HepG2 (cell line): ENCODE data around the gene FAIM. TPM values are rescaled to one million over a fixed set of nuclear protein-coding genes. Genes with fewer than 3 reads are reported as not detected.

ENCODE experiments used
- ATAC-seq: fragments of 200-7000 bp; cut with Tn5 transposase; 3 replicates; pipeline ENCODE4 v1.9.1; 2020; ENCODE audit warnings: mild to moderate bottlenecking, moderate library complexity
- BruUV-seq: library from RNA; stranded (reverse); fragments of 400-500 nt; replicated peaks from 2 replicates; lab custom pipeline; 2021; lab: Mats Ljungman, UMichigan
- CTCF ChIA-PET: fragments of 300-600 bp; formaldehyde crosslinking; extraction: SDS; loops from one replicate; lab custom pipeline; 2021; ENCODE audit warnings: low total read pairs, inconsistent platforms, low intra/inter-chr PET ratio; lab: Yijun Ruan, JAX
- POLR2A ChIA-PET: fragments of 350-600 bp; sonication (Branson Sonifier 250); formaldehyde crosslinking; loops from one replicate; lab custom pipeline; 2020; ENCODE audit warnings: antibody characterized with exemption, inconsistent platforms; lab: Yijun Ruan, JAX
- DNase-seq: peaks from one replicate; pipeline ENCODE4 v3.0.0-alpha.2; 2015; ENCODE audit warnings: low spot score
- FAIRE-seq: peaks from 3 replicates; lab custom pipeline; 2011; peaks lifted over from hg19 to GRCh38; lab: Jason Lieb, UNC
- H2AFZ ChIP-seq: one replicate; pipeline ENCODE4 v1.6.1; 2011; ENCODE audit warnings: low read length, inconsistent platforms
- H3K27ac ChIP-seq: fragments of 300-600 bp; 3 replicates; pipeline ENCODE4 v1.8.0; 2011; ENCODE audit warnings: mixed run types, mild to moderate bottlenecking, mixed read lengths, low read length, inconsistent platforms; ENCODE audit not compliant: insufficient read depth; ENCODE audit errors: extremely low read length
- H3K27me3 ChIP-seq, 2 experiments: fragments of 200-600 bp in 1 of 2; 2 replicates in 1 of 2; 3 replicates in 1 of 2; pipeline versions ENCODE4 v1.6.0 to v1.8.0; 2011; ENCODE audit warnings: low read length in 2 of 2, mild to moderate bottlenecking in 2 of 2, moderate library complexity in 2 of 2, inconsistent platforms in 1 of 2; ENCODE audit not compliant: insufficient read depth in 2 of 2, control insufficient read depth in 1 of 2
- H3K36me3 ChIP-seq, 2 experiments: fragments of 200-600 bp in 1 of 2; replicated peaks in 1 of 2; 2 replicates in 1 of 2; 3 replicates in 1 of 2; pipeline versions ENCODE4 v1.5.1 to v1.8.0; 2011; ENCODE audit warnings: low read length in 2 of 2, inconsistent platforms in 1 of 2; ENCODE audit not compliant: insufficient read depth in 2 of 2, control insufficient read depth in 1 of 2
- H3K4me1 ChIP-seq: 2 replicates; pipeline ENCODE4 v1.5.1; 2012; ENCODE audit warnings: low read length, inconsistent platforms; ENCODE audit not compliant: insufficient read depth
- H3K4me2 ChIP-seq: 2 replicates; pipeline ENCODE4 v1.6.0; 2011; ENCODE audit warnings: low read depth, low read length, inconsistent platforms
- H3K4me3 ChIP-seq, 3 experiments: fragments of 200-600 bp in 1 of 3; sonication (generic), shearing (Covaris generic) in 1 of 3; replicated peaks in 1 of 3; 2 replicates each; pipeline ENCODE4 v1.5.1; 2011 to 2016; ENCODE audit warnings: low read length in 3 of 3, inconsistent platforms in 2 of 3, low read depth in 2 of 3, mild to moderate bottlenecking in 2 of 3, control low read depth in 1 of 3, mixed read lengths in 1 of 3; ENCODE audit not compliant: insufficient read depth in 1 of 3
- H3K79me2 ChIP-seq: one replicate; pipeline ENCODE4 v1.6.1; 2011; ENCODE audit warnings: low read length, inconsistent platforms; ENCODE audit not compliant: insufficient read depth
- H3K9ac ChIP-seq: 2 replicates; pipeline ENCODE4 v1.6.0; 2011; ENCODE audit warnings: mild to moderate bottlenecking, low read depth, low read length, inconsistent platforms; ENCODE audit not compliant: insufficient read depth
- H3K9me3 ChIP-seq: 2 replicates; pipeline ENCODE4 v1.5.1; 2012; ENCODE audit warnings: mild to moderate bottlenecking, low read length
- H4K20me1 ChIP-seq: 2 replicates; pipeline ENCODE4 v1.6.0; 2011; ENCODE audit warnings: inconsistent platforms, mild to moderate bottlenecking, low read length, moderate library complexity; ENCODE audit not compliant: insufficient read depth
- CEBPB ChIP-seq: IDR thresholded peaks from 2 replicates; pipeline ENCODE4 v1.6.1; 2011; ENCODE audit warnings: low read depth, low read length, improper control_type of control experiment, borderline replicate concordance
- CENPX ChIP-seq: sonication (generic); formaldehyde crosslinking; IDR thresholded peaks from 2 replicates; pipeline ENCODE4 v1.9.0; 2021; ENCODE audit warnings: mild to moderate bottlenecking, missing genetic modification reagents, moderate library complexity
- JDP2 ChIP-seq: sonication (generic); formaldehyde crosslinking; IDR thresholded peaks from 2 replicates; pipeline ENCODE4 v1.8.1; 2022; ENCODE audit warnings: missing genetic modification reagents, borderline replicate concordance
- JUNB ChIP-seq: sonication (generic); formaldehyde crosslinking; IDR thresholded peaks from 2 replicates; pipeline ENCODE4 v1.8.0; 2022; ENCODE audit warnings: missing genetic modification reagents, mild to moderate bottlenecking, borderline replicate concordance
- LRRFIP1 ChIP-seq: sonication (generic); formaldehyde crosslinking; conservative IDR thresholded peaks from 2 replicates; pipeline ENCODE4 v1.4.0; 2020; ENCODE audit warnings: missing genetic modification reagents
- PCBP1 ChIP-seq: fragments of 200-400 bp; formaldehyde crosslinking; IDR thresholded peaks from 2 replicates; pipeline ENCODE4 v1.6.1; 2017; ENCODE audit warnings: mild to moderate bottlenecking, low read depth, low read length, borderline replicate concordance
- PPARG ChIP-seq: conservative IDR thresholded peaks from 2 replicates; pipeline ENCODE4 v1.6.1; 2016; ENCODE audit warnings: missing biosample characterization, missing genetic modification reagents
- PRMT3 ChIP-seq: sonication (generic); formaldehyde crosslinking; IDR thresholded peaks from 2 replicates; pipeline ENCODE4 v1.8.1; 2022; ENCODE audit warnings: low read depth, mild to moderate bottlenecking, moderate library complexity, missing genetic modification reagents, borderline replicate concordance
- PTBP1 ChIP-seq: fragments of 200-400 bp; formaldehyde crosslinking; IDR thresholded peaks from 2 replicates; pipeline ENCODE4 v1.6.1; 2018; ENCODE audit warnings: low read length, low read depth; ENCODE audit not compliant: poor library complexity, severe bottlenecking
- SOX13 ChIP-seq, 3 experiments: fragments of 450-650 bp in 1 of 3; sonication (generic) in 1 of 3; formaldehyde crosslinking in 1 of 3; IDR thresholded peaks in 2 of 3; conservative IDR thresholded peaks in 1 of 3; 2 replicates each; pipeline versions ENCODE4 v1.5.0 to v1.6.1; 2016 to 2020; ENCODE audit warnings: antibody characterized with exemption in 1 of 3, mild to moderate bottlenecking in 1 of 3, missing compliant biosample characterization in 1 of 3, missing genetic modification reagents in 1 of 3, moderate library complexity in 1 of 3
- TARDBP ChIP-seq: sonication (generic); formaldehyde crosslinking; IDR thresholded peaks from 2 replicates; pipeline ENCODE4 v1.8.0; 2022; ENCODE audit warnings: mild to moderate bottlenecking, missing genetic modification reagents
- TGIF2 ChIP-seq: IDR thresholded peaks from 2 replicates; pipeline ENCODE4 v1.6.1; 2016; ENCODE audit warnings: control low read depth, missing compliant biosample characterization
- U2AF1 ChIP-seq: fragments of 200-400 bp; formaldehyde crosslinking; optimal IDR thresholded peaks from 2 replicates; pipeline ENCODE3; 2017; ENCODE audit warnings: mild to moderate bottlenecking, low read depth, low read length
- ZBTB7B ChIP-seq: sonication (generic); formaldehyde crosslinking; IDR thresholded peaks from 2 replicates; pipeline ENCODE4 v1.4.0; 2020; ENCODE audit warnings: missing genetic modification reagents
- ZNF136 ChIP-seq: sonication (generic); formaldehyde crosslinking; IDR thresholded peaks from 2 replicates; pipeline ENCODE4 v1.8.1; 2022; ENCODE audit warnings: low read depth, mild to moderate bottlenecking, moderate library complexity, missing genetic modification reagents
- ZNF275 ChIP-seq: sonication (generic); formaldehyde crosslinking; IDR thresholded peaks from 2 replicates; pipeline ENCODE4 v1.8.0; 2022; ENCODE audit warnings: missing genetic modification reagents, mild to moderate bottlenecking, inconsistent platforms, borderline replicate concordance
- ZNF296 ChIP-seq: sonication (generic); formaldehyde crosslinking; conservative IDR thresholded peaks from 2 replicates; pipeline ENCODE4 v1.5.0; 2020; ENCODE audit warnings: mild to moderate bottlenecking, missing genetic modification reagents
- ZNF451 ChIP-seq: sonication (generic); formaldehyde crosslinking; IDR thresholded peaks from 2 replicates; pipeline ENCODE4 v1.5.0; 2020; ENCODE audit warnings: mild to moderate bottlenecking, missing genetic modification reagents
- ZNF772 ChIP-seq: sonication (generic); formaldehyde crosslinking; IDR thresholded peaks from 2 replicates; pipeline ENCODE4 v1.5.0; 2020; ENCODE audit warnings: mild to moderate bottlenecking, missing genetic modification reagents
- WGBS: methylation state at CpG from one replicate; pipeline ENCODE4 v1.1.6; 2017; ENCODE audit warnings: low lambda C conversion rate; 5-methylcytosine and 5-hydroxymethylcytosine counted together
- in situ Hi-C: cut with HindIII; loops from 2 replicates; pipeline ENCODE4 v1.10.0; 2017; ENCODE audit warnings: low pct_unique_long_range_greater_than_20kb; ENCODE audit not compliant: extremely low pct_ligation_motif_present
- intact Hi-C: fragments of 100-400 bp; cut with micrococcal nuclease; formaldehyde crosslinking; loops from one replicate; pipeline ENCODE4 v1.10.0; 2022; ENCODE audit not compliant: unreplicated experiment
- polyA plus RNA-seq, 8 experiments: library from polyadenylated mRNA; depleted of rRNA in 3 of 8; stranded (reverse) in 7 of 8; unstranded in 1 of 8; fragments of >200 nt; fragmentation: Illumina TruSeq in 4 of 8; extraction: Trizol in 4 of 8; gene quantifications; 2 replicates each; pipeline versions ENCODE4 v1.2.1 to v1.2.3, GENCODE V29; 2011 to 2016; ENCODE audit warnings: low read depth in 4 of 8, missing spikeins in 1 of 8, mixed read lengths in 1 of 8; ENCODE audit not compliant: insufficient read depth in 1 of 8
- total RNA-seq, 5 experiments: library from RNA; depleted of rRNA; stranded (reverse); fragments of >200 nt; fragmentation: Illumina TruSeq; extraction: Trizol; gene quantifications; 2 replicates each; pipeline ENCODE4 v1.2.3, GENCODE V29; 2016; ENCODE audit warnings: low read depth in 1 of 5

The FAIM gene
- total and polyA plus RNA-seq, 2 of the 13 experiments (the other 11 are each of a cell fraction or from before 2014, with no cell fraction given), result 4.3 to 25.8 TPM

- Histone ChIP-seq H2AFZ (no peak overlapping the region), H3K27me3 (no peaks in the 10 kb centered on the region), H3K27ac (no peak overlapping the region), H3K4me1 (peaks cover 10% of the 10 kb centered on the region), H3K79me2 (no peaks in the 10 kb centered on the region), H3K4me3 (no peak overlapping the region), H3K9me3 (no peaks in the 10 kb centered on the region), H3K36me3 (no peaks in the 10 kb centered on the region), H4K20me1 (no peaks in the 10 kb centered on the region), H3K4me2 (no peak overlapping the region), H3K9ac (no peak overlapping the region)
- in situ Hi-C loops (no loop called here), intact Hi-C loops (no loop called here)
- ChIA-PET CTCF (no interaction called here), POLR2A (no interaction called here)
- DNase-seq (no peak), ATAC-seq (no peak), FAIRE-seq (no peak)
- no TSS peak for BruUV-seq
- no peak for TF ChIP-seq ZNF296 (CRISPR knock-in tag)
- no peak for TF ChIP-seq PPARG
- no peak for TF ChIP-seq ZNF451 (CRISPR knock-in tag)
- no peak for TF ChIP-seq TGIF2 (CRISPR knock-in tag)
- no peak for TF ChIP-seq PTBP1
- TF ChIP-seq JDP2 (CRISPR knock-in tag), result no peak
- TF ChIP-seq TARDBP (CRISPR knock-in tag), result no peak
- TF ChIP-seq ZNF275, result no peak
- TF ChIP-seq ZNF136 (CRISPR knock-in tag), result no peak
- TF ChIP-seq CENPX (CRISPR knock-in tag), result no peak
- no peak for TF ChIP-seq SOX13 (IDR thresholded peaks at IDR 0.05)
- TF ChIP-seq SOX13 (CRISPR knock-in tag; conservative IDR thresholded peaks at IDR 0.05 in 1 of 2, IDR thresholded peaks at IDR 0.05 in 1 of 2), result no peak
- no peak for TF ChIP-seq JUNB (CRISPR knock-in tag)
- no peak for TF ChIP-seq CEBPB
- TF ChIP-seq PCBP1, result no peak
- no peak for TF ChIP-seq PRMT3 (CRISPR knock-in tag)
- TF ChIP-seq LRRFIP1 (CRISPR knock-in tag), result no peak
- no peak for TF ChIP-seq ZNF772
- TF ChIP-seq U2AF1, result no peak
- TF ChIP-seq ZBTB7B, result no peak
- 94% methylated on average over 4 of the region's 4 CpGs for WGBS
Observed at GRCh38 chr3:138578141-138578540, 30.4 kb upstream of the FAIM start.
